Measurements from ENCODE around the gene PHF3.

PHF3 gene

DNA sequence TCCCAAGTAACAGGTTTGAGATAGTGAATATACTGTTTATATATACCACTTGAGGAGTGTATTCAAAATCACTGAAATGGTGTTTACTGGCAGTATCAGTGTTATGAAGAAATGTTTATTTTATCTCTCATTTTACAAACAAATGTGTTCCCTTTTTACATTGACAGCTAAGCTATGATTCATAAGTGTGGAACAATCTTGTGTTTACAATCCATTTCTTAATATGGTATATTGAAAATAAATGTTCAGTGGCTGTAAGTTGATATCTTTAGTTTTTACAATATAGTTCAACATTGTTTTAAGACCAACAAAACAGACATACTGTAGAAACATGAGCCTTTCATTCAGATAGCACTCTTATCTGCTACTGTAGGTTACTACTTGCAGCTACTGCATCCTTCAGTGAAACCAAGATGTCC lies 14.3 kb downstream of the PHF3 start:
- no peak for DNase-seq

DNA sequence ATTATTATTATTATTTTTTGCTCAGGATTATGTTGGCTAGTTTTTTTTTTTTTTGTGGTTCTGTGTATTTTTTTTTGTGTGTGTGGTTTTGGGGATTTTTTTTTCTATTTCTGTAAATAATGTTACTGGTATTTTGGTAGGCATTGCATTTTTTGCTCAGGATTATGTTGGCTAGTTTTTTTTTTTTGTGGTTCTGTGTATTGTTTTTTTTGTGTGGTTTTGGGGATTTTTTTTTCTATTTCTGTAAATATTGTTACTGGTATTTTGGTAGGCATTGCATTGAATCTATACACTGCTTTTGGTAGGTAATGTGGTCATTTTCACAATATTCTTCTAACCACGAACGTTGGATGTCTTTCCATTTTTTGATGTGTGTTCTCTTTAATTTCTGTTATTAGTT lies 17.4 kb downstream of the PHF3 start:
- no peak for DNase-seq

DNA sequence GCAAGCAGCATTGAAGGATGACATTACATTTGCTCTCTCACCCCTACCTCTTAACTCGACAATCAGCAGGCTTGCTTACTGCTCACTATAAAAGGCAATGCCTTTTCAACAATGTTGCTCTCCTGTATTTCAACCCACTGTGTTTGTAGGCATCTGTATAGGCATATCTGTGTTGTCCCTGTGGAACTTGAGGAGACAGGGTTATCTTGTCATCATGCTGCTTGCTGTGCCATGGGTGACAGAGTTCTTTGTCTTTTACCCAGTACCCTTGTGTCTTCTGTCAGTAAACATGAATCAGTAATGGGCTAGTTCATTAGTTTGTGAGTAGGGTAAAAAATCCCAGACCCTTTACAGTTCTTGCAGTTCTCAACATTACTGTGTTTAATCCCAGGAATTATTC lies 25.2 kb downstream of the PHF3 start:
- no peak for DNase-seq

DNA sequence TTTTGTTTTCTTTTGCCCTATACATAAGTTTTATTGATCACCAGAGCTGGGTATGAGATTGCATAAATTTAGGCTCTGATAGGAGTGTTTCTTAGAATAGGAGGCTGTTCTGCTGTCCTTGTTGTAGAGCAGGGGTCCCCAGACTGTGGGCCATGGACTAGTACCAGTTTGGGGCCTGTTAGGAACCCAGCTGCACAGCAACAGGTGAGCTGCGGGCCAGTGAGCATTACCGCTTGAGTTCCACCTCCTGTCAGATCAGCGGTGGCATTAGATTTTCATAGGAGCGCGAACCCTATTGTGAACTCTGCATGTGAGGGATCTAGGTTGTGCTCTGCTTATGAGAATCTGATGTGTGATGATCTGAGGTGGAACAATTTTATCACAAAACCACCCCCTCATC lies 26.2 kb downstream of the PHF3 start:
- DNase-seq = no peak

DNA sequence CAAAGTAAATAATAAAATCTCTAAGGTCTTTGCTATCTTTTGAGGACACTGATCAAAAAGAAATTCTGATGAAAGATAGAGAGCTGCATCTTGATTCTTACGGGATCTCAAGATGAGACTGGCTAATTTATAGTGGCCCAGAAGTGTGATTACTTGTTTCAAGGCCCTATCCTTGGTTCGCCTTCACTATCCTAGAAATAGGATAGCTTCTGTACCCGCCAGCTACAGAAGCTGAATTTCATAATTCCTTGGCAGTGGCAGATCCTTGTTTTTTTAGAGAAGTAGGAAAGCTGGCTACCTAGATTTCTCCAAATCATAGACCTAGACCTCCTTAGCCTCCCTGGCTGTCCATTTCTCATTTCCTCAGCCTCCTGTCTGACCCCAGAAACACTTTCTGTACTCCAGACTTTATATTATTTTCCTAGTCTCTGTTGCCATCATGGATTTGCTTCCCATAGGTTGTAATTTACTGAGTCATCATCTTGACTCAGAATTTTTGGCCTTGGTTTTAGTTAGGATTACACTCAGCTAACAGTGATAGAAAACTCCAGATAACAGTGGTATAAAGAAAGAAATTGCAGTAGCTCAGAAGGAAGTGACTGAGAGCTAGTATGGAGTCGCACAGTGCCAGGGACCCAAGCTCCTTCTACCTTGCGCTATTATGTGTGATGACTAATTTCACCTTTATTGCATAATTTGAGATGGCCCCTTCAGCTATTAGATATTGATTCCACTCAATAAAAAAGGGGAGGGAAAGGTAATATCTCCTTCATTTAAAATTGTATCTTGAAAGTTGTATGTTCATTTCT lies 27.7 kb downstream of the PHF3 start:
- no peak for DNase-seq

DNA sequence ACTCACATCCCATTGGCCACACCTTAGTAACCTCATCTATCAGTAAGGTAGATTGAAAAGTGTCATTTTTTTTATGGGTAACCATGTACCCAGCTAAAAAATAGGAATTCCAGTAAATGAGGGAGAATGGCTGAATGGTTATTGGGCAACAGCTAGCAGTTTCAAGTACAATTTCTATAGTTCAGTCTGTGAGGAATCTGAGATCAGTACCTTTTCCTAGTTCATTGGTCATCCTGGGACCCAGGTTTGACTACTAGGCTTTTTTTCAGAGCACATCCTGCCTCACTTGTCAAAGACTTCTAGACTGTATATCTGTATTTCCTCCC lies 28.3 kb downstream of the PHF3 start:
- no peak for DNase-seq

DNA sequence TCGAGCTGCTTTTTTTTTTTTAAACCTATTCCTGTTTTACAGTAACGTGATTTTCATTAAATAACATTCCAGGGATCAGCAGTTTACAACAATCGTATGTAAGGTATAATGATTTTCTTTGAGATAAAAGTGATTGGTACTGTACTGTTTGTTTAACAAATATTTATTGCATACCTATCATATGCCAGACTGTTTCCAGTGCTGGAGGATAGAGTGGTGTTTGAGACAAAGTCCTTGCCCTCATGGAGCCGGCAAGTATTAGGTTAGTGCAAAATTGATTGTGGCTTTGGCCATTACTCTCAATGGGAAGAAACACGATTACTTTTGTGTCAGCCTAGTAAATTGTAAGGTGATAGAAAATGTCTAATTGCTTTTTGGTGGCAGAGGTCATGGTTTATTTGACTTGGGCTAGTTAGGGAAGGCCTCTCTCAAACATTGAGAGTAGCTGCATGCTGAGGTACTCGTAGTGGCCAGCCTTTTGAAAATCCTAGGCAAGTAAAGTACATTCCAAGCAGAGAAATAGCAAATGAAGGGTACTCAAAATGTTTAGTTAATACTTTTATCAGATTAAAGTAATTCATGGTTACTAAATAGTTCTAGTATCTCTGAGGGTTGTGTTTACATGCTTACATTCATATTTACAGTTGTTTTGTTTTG lies 35.6 kb downstream of the PHF3 start:
- DNase-seq = no peak

DNA sequence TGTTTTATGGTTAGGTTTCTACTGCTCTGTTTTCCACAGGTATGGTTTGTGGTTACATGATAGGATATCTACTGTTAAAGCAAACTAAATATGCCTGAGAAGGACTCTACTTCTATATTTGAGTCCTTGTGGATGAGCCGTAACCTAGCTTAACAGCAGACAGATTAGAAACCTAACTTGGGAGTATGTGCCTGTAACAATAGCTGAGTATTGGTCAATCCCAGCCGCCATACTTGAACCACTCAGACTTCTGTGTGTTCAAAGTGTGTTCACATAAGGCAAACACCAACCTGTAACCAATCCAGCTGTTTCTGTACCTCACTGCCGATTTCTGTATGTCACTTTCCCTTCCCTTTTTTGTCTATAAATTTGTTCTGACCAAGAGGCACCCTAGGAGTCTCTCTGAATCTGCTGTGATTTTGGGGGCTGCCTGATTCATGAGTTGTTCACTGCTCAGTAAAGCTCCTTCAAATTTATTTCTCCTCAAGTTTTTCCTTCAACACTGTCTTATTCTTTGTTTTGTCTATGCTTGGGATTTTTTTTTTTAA lies 37.1 kb downstream of the PHF3 start:
- no peak for DNase-seq

DNA sequence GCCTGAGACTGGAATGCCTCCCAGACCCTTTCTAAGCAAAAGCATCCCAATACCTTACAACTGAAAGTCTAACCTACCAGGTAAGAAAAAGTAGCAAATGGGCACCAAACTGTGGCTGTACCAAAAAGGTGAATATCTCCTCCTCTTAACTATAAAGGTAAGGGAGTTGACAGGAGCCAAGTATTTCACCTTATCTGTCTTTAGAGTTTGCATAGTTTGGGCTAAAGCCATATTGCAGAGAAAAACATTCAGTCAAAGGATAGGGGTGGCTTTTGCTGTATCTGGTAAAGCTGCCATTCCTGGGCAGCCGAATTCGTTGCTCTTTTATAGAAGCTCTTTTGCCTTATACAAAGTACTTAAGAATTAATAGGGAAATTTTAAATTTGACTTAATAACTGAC lies 38.1 kb downstream of the PHF3 start:
- no peak for DNase-seq

DNA sequence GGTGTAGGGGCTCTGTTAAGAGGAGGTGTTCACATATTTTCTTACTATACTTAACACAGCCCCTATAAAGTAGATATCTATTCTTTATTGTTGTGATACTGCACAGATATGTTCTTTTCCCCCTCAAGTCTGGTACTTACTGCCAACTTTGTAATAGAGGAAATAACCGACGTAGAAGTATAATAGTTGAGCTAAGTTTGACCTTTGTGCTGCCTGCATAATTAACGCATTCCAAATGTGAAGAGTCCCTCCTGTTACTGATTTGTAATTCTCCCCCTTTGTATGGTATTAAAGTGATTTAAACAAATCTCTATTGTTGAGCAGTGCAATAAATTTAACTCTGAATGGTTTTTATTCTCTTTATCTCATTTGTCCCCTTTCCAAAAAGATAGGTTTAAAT lies 39.0 kb downstream of the PHF3 start:
- no peak for DNase-seq

DNA sequence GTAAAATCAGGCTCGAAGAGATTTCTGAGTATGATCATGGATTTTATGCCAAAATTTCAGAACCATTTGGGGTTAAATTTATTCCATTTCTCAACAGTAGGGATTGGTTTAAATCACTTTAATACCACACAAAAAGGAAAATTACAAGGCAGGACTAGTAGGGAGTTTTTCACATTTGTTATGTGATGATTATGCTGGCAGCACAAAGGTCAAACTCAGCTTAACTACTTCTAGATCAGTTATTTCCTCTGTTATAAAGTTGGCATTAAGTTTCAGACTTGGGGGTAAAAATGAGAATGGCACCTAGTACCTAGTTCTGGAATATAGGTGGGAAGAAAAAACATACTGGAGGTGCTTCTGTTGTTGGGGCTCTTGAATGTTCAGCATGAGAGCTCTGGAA lies 39.5 kb downstream of the PHF3 start:
- no peak for DNase-seq

DNA sequence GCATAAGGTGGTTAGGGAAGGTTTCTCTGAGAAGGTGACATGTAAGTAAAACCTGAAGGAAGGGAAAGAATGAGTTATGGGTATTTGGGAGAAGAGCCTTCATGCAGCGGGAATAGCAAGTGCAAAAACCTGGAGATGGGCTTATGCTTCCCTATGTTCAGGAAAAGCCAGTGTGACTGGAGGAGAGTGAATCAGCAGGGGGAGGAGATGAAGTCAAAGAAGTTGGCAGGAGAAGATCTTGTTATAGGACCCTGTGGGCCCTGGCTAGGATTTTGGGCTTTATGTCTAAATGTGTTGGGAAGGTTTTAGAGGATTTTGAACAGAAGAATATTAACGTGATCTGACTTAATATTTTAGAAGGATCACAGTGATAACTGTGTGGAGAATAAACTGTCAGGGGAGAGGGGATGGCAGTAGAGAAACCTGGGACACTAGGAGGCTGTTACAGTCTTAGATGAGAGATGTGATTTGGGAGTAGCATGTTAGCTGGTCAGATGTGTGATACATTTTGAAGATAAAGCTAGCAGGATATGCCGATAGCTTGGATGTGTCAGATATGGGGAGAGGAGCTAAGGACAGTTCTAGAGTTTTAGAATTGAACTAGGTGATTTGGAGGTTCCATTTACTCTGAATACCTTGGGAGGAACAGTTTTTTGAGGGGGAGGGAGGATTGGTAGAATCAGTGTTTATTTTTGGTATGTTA lies 41.0 kb downstream of the PHF3 start:
- DNase-seq = no peak

DNA sequence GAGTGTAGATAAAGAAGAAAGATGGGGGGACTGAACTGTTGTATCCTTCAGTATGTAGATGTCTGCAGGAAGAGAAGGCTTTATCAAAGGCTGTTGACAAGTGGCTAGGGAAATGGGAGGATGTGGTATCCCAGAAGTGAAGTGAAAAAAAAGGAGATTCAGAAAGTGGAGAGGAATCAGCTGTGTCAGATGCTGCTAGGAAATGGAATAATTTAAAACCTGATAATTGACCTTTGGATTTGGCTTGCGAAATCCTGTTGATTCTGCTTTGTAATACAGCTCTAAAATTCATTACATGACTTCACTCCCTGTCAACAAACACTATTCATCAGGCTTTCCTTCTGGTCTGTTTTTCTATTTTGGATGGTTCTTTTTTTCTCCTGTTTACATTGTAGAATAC lies 41.7 kb downstream of the PHF3 start:
- no peak for DNase-seq

DNA sequence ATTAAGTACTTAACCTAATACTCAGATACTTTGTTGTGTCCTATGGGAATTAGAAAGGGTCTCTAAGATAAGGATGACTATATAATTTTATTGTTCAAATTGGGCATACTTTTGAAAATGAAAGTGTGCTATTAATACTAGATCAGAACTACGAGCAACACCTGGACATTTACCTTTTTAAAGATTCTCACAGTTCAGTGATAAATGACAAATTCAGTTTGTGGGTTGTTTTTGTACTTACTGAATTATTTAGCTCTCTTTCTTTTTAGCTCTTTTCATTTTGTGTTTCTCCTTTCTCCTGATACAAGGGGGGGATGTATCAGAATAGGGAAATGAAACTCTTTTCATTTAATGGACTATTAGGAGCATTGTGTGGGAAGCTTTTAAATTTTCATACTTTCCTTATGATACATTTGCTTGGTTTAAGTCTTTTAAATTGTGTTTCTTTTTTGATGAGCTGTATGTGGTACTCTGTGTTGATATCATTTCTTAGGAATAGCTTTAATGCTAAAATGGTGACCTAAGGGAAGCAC lies 47.5 kb downstream of the PHF3 start:
- no peak for DNase-seq

DNA sequence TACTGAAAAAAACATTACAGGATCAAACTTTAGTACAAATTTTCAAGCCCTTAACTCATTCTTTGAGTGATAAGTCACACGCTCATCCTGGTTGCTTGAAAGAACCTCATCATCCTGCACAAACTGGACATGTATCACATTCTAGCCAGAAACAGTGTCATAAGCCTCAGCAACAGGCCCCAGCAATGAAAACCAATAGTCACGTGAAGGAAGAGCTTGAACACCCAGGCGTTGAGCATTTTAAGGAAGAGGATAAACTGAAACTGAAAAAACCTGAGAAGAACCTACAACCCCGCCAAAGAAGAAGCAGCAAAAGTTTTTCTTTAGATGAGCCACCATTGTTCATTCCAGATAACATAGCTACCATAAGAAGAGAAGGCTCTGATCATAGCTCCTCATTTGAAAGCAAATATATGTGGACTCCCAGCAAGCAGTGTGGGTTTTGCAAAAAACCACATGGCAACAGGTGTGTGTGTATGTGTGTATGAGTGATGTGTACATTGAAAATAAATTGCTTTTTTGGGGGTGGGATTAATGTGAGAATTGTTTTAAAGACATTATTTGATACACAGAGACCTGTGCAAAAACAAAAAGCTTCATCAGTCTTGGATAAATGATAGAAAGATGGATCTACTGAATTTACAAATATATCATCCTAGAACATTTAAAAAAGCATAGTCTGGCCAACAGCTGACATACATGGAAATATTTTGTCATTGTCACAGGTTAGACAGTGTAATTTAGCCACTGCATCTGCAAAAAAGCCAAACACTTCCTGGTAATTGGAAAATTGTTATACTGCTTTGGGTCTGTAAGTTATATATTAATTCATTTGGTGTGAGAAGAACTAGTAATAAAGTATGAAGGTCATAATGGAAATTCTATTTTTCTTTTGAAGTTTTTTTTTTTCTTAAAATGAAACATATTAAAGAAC lies 50.1 kb downstream of the PHF3 start:
- DNase-seq = no peak

DNA sequence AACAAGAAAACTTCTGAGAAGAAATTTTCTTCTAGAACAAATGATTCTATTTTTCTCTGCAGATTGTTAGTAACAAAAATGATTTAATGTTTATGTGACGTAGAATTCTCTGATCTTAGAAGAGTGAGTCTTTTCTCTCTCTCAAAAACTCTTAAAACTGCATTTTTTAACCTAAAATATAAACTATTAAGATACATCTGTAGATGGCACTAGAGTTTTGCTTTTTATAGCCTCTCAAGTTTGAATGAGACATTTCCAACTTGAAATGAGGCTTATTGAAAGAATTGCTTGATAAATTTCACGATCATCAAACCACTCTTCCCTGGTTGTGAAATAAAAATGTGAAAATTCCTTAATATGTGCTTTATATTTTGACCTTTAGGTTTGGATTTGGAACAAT lies 53.8 kb downstream of the PHF3 start:
- no peak for DNase-seq

DNA sequence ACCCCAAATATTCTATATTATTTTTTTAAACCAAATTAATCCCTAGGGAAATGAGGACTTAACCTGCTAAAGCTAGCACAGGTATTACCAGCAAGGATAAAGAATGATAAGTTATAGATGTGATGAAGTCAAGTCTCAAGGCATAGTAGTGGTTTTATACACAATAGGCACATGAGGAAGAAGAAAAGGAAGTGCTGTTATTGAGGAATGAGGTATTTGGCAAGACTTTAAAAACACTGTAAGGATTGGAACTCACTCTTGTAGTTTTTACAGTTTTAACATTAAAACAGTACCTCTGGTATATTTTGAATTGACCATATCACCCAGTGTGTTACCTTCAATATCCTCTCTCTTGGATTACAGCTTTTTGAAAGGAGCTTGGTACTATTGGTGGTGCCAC lies 54.6 kb downstream of the PHF3 start:
- DNase-seq = no peak

DNA sequence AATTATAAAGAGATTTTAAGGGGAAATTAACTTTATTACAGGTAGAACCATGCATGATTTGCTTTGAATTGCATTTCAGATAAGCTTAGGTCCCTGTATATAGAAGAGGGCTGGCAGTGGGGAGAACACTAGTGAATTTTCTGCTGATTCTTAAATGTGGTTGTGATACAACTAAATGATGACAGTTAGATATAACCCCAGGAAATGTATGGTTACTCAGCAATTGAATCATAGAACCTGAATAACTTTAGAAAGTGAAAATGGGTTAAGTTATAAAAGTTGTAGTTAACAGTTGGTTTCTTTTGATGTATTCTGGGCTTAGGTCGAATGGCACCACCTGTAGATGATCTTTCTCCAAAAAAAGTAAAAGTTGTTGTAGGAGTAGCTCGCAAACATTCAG lies 70.1 kb downstream of the PHF3 start:
- no peak for DNase-seq

DNA sequence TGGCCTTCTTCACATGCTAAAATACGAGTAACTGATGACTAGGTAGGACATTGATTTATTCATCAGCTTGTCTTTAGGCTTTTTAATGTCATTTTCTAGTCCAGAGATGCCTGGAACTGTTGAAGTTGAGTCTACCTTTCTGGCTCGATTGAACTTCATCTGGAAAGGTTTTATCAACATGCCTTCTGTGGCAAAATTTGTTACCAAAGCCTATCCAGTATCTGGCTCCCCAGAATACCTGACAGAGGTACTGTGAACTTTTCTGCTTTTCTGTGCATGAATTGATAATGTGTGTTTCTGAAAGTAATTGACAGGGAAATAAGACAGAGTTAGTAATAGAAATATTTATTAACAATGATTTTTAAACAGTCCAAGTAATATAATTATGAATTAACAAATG lies 71.0 kb downstream of the PHF3 start:
- no peak for DNase-seq

DNA sequence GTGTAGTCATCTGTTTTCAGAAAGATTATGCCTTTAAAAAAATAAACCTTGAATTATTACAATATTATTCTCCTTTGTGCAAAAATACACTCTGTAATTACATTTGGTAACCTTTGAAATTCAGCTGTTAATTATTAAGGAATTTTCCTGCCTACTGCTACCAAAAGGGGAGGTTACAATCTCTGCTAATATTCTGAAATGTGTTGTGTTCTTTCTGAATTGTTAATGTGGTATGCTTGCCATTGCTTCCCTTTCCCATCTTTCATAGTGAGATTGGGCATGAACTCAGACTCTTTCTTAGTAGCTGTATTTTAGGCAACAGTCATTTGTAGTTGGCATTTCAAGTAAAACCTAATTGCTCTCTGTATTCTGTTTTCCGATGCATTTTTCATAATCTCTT lies 73.0 kb downstream of the PHF3 start:
- no peak for DNase-seq

DNA sequence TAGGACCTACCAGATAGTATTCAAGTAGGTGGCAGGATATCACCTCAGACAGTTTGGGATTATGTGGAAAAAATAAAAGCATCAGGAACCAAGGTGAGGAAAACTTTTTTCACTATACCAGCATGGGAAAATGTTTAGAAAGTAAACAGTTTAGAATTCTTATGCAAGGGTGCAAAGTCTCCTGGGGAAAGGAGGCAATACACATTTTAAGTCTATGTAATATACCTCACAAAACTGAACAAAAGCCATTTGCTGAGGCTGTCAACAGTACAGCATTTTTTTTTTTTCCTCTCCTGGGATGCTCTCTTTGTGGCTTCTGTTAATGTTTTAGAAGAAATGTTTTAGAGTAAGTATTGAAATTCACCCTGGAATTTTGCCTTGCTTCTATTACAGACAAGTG lies 73.5 kb downstream of the PHF3 start:
- no peak for DNase-seq

DNA sequence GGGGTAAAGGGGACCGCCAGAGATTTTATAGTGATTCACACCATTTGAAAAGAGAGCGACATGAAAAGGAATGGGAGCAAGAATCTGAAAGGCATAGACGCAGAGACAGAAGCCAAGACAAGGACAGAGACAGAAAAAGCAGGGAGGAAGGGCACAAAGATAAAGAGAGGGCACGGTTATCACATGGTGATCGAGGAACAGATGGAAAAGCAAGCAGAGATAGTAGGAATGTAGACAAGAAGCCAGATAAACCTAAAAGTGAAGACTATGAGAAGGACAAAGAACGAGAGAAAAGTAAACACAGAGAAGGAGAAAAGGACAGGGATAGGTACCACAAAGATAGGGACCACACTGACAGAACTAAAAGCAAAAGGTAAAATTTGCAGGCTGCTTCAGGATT lies 77.7 kb downstream of the PHF3 start:
- no peak for DNase-seq

DNA sequence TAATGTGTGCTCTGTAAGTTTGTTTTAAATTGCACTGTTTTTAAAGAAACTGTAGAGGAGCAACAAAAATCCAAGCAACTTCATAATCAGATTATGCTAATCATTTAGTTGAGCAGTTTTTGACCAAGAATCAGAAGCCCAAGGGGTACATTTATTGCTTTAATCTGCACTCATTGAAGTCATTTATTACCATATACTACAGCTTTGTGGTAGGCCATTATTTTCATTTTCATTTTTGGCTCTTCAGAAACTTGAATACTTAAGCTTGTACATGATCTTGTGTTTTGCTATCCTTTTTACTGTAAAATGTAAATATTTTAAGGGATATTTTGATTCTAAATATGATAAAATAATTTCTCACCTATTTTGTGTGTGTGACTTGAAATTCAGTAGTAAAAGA lies 78.5 kb downstream of the PHF3 start:
- no peak for DNase-seq
